SK-N-MC (cell line): ENCODE data around the gene TGFBRAP1.

Experiments used
- EZH2 ChIP-seq: fragments of 200-600 bp; sonication (generic); IDR thresholded peaks from one replicate; pipeline ENCODE4 v1.6.1; 2017; ENCODE audit warnings: antibody characterized with exemption
- POLR2AphosphoS5 ChIP-seq: IDR thresholded peaks from 2 replicates; pipeline ENCODE4 v1.6.1; 2012; ENCODE audit warnings: mild to moderate bottlenecking, low read depth, low read length, borderline replicate concordance

- TF ChIP-seq EZH2 (no peak), POLR2AphosphoS5 (no peak)
These were observed 44.4 kb upstream of the TGFBRAP1 start for GRCh38 chr2:105373895-105374401.
